Lower leg skin (tissue), 3 donors: Measurements from ENCODE around the gene CRYM.

Source experiments
- CTCF ChIP-seq, 3 donors: fragments of 450-650 bp; IDR thresholded peaks; one replicate each; pipeline ENCODE4 v1.5.1; 2016; ENCODE audit warnings: antibody characterized with exemption in 3 of 3, mild to moderate bottlenecking in 3 of 3, moderate library complexity in 2 of 3
- POLR2A ChIP-seq, 2 donors: fragments of 450-650 bp; IDR thresholded peaks; one replicate each; pipeline ENCODE4 v1.6.1; 2016 to 2017; ENCODE audit warnings: antibody characterized with exemption in 2 of 2, mild to moderate bottlenecking in 1 of 2, moderate library complexity in 1 of 2

- TF ChIP-seq CTCF (IDR thresholded peaks at IDR 0.05) (peak in 1 of 3 donors; percentile 56), POLR2A (IDR thresholded peaks at IDR 0.05) (no peak)
Observed at GRCh38 chr16:21260870-21261791, 17.0 kb downstream of the CRYM start.
